ENCODE results near the gene CGNL1.

DNA sequence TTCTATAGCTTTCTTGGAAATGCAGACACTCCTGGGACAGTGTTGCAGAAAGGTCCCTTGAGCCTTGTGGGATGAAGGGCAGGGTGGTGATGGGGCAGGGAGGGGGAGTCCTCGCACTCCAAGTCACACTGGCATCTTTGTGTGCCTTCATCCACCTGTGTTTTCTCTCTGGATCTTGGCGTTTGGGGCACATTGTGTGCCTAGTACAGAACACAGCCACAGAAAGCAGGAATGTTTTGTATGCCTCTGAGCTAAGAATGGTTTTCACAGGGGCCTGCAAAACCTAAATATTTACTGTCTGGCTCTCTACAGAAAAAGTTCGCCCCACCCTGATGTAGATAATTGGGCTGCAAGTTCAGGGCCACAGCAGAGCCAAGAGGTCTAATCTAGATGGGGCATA is 221.1 kb downstream of the CGNL1 start:
- TF ChIP-seq, protein P1, sequence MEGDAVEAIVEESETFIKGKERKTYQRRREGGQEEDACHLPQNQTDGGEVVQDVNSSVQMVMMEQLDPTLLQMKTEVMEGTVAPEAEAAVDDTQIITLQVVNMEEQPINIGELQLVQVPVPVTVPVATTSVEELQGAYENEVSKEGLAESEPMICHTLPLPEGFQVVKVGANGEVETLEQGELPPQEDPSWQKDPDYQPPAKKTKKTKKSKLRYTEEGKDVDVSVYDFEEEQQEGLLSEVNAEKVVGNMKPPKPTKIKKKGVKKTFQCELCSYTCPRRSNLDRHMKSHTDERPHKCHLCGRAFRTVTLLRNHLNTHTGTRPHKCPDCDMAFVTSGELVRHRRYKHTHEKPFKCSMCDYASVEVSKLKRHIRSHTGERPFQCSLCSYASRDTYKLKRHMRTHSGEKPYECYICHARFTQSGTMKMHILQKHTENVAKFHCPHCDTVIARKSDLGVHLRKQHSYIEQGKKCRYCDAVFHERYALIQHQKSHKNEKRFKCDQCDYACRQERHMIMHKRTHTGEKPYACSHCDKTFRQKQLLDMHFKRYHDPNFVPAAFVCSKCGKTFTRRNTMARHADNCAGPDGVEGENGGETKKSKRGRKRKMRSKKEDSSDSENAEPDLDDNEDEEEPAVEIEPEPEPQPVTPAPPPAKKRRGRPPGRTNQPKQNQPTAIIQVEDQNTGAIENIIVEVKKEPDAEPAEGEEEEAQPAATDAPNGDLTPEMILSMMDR (IDR thresholded peaks at IDR 0.05) = no peak
- no peak for TF ChIP-seq POLR2A (IDR thresholded peaks at IDR 0.05)
